NCI-H2081 treated with DMSO at 0.1 percent for 48 hours (cell line): ENCODE measurements around the gene TEKT5.
A peak's percentile ranks its signal among the peaks of the same experiment; 100 is the strongest.
"Not testable (repeated sequence)": the region's sequence is repeated elsewhere in the genome, so short reads cannot be mapped to it uniquely, and the experiment has no call there.

Source experiments
- DNase-seq: peaks from one replicate; lab custom pipeline; 2025; lab: John Stamatoyannopoulos, UW

Gene TEKT5

DNA sequence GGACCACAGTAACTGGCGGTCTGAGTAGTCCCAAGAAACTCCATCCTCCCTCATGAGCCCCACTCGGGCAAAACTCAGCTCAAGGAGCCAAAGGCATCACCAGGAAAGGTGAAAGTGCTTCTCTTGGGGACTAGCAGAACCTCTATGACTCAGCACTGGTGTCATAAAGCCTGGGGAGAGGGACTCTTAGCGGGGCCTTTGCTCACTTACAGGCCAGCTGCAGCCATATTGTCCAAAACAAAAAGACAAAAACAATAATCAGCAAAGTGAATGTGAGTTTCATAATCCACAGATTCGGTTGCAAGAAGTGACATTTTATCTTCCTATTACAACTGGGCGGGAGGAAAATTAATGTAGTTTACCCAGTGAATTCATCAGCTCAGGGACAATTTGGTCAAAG lies at the start of gene TEKT5:
TSS of gene TEKT5 (minus strand) at position 101 of the 400 bp plus-strand sequence. CDS start at position 44, 57 bp downstream.
- DNase-seq = no peak

DNA sequence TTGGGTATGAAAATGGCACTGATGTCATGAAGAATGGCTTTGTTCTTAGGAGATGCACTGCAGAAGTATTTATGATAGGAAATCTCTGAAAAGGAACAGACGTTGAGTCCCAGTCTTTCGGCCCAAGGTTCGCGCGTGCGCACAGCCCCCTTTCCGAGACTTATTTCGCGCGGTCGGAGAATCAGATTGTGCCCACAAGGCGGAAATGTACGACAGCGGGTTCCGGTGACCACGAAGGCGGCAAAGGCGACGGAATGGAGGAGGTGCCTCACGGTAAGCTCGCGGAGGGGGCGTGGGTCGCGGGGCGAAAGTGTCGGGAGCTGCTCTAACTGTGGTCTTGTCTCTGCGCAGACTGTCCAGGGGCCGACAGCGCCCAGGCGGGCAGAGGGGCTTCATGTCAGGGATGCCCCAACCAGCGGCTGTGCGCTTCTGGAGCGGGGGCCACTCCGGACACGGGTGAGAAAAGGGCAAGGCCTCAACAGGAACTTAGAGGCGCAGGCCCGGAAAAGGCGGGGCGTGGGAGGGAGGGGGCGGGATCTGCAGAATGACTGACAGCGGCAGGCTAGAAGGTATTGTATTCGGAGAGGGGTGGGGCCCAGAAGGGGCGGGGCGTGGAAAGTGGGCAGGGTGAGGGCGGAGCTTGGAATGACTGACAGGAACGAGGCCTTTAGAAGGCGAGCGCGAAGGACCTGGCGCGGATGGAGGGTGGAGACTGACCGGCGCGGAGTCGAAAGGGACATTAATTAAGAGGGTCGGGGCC lies 49.1 kb upstream of the TEKT5 start, which contains the start of gene NUBP1:
TSS of gene NUBP1 (plus strand) at position 233 of the 760 bp plus-strand sequence. CDS start at position 255, 22 bp downstream.
- DNase-seq = peak; percentile 64

DNA sequence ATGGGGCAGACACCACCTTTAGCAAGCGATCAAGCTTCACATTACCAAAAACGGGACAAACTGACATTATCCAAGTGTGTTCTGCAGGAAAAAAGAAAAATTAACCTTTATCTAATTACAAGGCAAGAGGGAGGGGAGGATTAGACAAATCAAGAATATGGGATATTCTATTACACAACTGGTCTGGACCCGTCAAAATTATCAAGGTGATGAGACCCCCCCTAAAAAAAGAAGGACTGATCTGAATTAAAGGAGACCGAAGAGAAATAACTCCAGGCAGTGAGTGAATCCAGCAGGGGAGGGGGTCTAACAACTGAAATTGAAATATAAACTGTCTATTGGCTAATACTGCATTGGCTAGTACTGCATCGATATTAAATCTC lies 48.5 kb upstream of the TEKT5 start:
- DNase-seq = no peak

DNA sequence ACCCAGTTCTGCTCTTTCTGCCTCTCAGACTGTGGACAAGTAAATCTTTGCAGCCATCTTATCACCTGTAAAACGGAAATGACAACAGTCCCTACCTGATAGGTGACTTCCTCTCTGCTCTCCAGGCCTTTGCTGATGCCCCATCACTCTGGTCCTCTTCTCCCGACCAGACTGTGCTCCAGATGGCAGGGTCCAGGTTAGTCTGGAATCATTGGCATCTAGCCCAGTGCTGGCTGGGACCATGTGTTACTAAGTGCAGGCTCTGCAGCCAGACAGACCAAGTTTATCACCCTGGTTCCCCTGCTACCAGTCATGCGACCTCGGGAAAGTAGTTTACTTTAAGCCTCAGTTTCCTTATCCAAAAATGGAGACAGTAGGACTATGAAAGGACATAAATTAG lies 47.1 kb upstream of the TEKT5 start:
- peak; percentile 1 for DNase-seq

DNA sequence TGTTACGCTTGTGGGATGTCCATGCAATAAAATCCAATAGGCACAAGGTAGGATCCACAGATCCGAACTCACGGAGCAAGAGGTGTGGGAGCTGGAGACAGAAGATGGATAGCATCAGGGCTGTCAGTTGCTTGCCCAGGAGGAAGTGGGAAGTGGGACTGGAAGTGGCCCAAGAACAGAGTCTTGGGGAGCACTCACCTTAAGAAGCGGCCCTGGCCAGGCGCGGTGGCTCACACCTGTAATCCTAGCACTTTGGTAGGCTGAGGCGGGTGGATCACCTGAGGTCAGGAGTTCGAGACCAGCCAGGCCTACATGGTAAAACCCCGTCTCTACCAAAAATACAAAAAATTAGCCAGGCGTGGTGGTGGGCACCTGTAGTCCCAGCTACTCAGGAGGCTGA lies 46.5 kb upstream of the TEKT5 start:
- not testable (repeated sequence) for DNase-seq

DNA sequence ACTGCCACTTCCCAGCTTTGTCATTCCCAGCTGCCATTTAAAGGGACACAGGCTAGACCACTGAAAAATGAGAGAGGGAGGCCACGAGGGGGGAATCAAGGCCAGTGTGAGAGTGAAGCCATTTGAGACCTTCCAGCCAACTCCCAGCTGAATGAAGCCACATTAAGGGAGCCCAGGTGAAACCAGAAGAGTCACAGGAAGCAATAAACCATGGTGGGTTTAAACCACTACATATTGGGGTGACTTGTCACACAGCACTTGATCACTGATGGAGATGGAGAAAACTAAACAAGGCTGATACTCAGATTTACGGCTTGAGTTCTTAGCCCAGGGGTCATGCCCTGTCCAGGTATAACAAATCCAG lies 46.1 kb upstream of the TEKT5 start:
- no peak for DNase-seq

DNA sequence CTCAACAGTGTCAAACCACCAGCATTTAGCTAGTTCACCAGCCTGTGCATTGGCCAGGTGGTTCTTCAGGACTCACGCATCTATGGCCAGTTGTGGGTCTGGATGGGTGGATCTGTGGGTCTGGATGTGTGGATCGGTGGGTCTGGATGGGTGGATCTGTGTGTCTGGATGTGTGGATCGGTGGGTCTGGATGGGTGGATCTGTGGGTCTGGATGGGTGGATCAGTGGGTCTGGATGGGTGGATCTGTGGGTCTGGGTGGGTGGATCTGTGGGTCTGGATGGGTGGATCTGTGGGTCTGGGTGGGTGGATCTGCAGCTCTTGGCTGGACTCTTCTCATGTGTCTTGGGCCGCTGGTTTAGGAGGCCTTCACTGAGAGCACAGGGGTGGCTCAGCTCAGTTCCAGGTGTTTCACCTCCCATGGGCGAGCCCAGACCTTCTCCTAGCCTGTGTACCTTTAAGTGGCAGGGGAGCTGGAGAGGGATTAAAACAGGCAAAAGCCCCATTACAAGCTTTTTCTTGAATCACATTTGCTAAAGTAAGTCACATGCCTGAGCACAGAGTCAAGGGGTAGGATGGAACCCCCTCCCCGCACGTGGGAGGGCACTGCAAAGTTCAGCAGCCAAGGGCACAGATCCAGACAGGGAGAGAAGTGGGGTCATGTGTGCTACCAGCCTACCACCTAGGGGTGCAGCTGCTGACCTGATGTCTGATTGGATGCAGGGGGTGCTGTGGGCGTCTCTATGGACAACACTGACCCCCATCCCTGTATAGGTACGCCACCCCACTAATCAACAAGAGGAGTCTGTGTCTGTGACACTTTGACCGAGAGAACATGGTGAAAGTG lies 45.5 kb upstream of the TEKT5 start:
- DNase-seq = no peak

DNA sequence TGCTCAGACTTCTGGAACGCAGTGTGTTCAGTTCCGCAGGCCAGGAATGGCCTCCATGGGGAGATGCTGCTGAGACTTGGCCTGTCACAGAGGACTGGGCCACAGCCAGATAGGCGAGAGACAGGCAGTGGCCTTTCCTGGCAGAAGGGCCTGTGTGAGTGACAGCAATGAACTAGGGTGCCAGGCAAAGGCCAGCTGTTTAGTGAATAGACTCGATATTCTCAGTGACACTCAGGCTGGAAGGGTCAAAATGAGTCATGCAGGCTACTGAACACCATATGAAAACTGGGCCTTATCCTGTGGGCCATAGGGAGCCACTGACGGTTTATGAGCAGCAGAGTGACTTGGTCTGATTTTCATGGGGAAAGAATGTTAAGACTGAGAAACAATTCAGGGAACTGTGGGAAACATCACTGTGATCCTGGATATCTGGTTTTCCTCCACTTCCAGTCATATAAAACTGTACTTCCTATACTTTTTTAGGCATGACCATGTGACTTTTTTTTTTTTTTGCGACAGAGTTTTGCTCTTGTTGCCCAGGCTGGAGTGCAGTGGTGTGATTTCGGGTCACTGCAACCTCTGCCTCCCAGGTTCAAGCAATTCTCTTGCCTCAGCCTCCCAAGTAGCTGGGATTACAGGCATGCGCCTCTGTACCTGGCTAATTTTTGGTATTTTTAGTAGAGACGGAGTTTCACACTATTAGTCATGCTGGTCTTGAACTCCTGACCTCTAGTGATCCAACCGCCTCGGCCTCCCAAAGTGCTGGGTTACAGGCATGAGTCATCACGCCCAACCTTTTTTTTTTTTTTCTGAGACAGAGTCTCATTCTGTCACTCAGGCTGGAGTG lies 43.7 kb upstream of the TEKT5 start:
- DNase-seq = no peak

DNA sequence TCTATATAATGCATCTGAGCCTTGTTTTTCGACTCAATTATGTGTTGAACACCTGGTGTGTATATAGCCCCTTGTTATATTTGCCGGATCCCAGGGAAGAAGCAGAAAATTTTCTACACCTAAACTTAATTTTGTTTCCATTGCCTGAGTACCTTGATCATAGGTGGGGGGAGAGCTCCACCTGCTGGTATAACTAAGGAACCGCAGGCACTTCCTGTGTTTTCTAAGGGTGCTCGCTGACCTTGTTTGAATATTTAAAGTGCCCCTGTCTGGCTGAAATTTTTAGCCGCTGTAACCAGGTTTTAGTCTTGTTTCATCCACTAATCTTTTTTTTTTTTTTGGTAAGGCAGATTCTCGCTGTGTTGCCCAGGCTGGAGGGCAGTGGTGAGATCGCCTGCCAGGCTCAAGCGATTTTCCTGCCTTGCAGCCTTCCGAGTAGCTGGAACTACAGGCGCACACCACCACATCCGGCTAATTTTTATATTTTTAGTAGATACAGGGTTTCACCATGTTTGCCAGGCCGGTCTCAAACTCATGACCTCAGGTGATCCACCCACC lies 42.4 kb upstream of the TEKT5 start:
- peak; percentile 15 for DNase-seq

DNA sequence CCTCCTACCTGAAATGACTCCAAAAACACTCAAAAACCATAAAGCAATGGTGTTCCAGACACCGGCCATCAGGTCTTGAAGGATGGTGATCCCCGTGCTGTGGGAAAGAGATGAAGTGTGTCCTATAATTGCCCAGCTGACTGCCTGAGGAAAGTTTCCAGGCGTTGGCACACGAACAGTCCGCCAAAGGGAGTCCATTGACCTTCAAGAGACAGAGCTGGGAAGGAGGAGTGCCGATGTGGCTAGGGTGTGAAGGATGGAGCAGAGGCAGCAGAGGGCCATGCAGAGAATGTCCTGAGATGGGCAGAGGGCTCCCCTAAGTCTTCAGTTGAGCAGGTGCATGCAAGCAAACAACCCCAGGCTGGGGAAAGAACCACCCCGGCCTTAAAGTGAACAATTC lies 37.1 kb upstream of the TEKT5 start:
- no peak for DNase-seq

DNA sequence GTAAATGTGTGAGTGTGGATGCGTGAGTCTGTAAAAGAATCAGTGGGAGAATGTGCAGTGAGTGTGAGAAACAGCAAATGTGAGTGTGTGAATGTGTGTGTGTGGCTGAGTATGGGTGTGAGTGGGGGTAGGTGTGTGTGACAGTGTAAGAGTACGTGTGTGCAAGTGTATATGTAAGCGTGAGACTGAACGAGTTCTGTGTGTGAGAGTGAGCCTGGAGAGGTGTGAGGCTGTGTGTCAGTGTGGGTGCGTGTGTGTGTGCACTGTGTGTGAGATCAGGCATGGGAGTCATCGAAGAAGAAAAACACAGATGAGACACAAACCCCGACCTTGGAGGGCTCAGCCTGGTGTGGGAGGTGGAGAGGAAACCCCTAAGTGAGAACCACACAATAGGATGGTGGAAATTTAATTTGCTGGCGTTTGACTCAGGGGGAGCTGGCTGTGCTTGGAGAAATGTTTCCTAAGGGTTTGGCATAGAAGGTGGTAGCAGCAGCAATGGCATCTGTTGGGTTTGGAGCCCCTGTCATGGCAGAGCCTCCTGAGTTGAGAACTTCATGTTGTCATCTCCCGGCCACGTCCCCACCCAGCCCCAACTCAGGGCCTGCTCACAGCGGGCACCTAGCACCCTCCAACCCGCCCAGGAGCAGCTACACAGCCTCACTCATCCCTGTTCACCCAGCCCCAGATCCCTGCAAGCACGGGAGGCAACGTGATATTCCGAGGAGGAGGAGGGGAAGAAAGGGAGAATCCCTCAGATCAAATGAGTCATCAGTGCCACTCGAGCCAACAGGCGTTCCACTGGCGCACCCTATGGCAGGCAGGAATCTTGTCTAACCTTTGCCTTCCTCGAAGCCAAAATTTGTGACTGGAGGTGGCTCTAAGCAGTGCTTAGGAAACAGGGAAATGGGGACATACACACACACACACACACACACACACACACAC lies 34.6 kb upstream of the TEKT5 start:
- DNase-seq = no peak

DNA sequence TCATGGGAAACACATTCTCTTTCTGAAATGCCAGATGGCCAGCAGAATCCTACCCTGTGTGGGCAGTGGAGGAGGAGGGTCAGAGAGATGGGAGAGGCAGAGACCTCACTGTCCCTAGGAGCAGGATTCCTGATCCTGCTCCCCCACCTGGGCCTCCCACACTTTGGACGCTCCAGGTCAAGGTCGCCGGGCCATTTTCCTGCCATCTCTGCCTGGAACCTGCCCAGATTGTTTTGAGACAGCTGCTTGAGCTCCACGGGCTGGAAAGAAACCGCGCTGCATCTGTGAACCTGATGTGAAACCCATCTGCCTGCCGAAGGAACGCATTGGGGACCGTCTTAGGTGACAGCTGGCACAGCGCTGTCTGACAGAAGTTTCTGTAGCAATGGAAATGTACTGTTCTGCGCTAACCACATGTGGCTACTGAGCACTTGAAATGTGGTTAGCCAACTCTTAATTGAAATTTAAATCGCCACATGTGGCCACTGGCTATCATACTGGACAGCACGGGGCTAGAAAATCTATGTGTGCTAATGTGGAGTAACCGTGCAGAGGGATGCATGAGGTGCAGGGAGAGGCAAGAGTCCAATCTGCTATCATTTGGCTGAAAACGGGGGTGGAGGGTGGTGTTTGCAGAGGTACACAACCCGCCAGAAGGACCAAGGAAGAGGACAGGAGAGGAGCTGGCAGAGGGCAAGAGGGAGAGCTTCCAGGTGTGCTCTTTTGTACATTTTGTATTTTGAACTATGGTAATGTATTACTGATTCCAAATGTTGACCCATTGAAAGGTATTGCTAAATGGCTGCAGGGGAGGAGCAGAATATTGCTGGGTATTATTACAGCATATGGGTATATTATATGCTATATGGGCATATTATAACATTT lies 33.5 kb upstream of the TEKT5 start:
- no peak for DNase-seq

DNA sequence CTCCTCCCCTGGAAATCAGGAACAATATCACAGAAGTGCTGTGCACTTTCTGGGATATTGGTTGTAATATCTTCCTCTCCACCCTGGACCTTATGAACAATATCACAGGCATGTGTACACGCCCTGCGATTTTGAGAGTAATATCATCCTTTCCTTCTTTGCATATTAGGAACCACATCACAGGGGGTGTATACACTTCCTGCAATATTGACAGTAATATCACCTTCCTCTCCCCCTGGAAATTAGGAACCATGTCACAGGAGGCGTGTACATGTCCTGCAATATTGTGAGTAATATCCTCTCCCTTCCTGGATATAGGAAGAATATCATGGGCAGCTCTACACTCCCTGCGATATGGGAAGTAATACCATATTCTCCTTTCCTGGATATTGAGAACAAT lies 14.2 kb upstream of the TEKT5 start:
- no peak for DNase-seq

DNA sequence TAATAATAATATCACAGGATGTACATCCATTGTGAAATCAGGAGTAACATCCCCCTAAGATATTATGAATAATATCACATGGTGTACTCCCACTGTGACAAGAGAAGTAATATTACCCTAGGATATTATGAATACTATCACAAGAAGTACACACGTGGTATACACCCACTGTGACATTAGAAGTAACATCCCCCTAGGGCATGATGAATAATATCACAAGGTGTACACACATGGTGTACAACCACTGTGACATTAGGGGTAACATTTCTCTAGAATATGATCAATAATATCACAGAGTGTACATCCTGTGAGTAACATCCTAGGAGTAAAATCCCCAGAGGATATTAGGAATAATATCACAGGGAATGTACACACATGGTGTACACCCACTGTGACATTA lies 5.0 kb upstream of the TEKT5 start:
- no peak for DNase-seq

DNA sequence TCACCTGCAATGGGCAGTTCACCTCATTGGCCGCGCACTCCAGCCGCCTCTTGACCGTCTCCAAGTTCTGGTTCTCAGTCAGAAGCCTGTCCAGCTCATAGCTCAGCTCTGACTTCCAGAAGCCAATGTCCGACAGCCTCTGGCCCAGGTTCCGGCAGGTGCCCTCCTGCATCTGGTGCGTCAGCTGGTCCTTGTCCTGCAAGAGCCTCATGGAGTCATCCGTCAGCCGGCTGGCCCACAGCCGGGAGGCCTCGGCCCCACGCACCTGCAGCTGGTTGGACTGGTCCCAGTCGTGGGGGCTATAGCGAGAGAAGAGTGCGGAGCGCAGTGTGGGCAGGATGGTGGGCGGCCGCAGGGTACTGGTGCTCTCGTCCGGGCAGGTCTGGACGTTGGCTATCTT lies 424 bp downstream of the TEKT5 start:
- DNase-seq = no peak

DNA sequence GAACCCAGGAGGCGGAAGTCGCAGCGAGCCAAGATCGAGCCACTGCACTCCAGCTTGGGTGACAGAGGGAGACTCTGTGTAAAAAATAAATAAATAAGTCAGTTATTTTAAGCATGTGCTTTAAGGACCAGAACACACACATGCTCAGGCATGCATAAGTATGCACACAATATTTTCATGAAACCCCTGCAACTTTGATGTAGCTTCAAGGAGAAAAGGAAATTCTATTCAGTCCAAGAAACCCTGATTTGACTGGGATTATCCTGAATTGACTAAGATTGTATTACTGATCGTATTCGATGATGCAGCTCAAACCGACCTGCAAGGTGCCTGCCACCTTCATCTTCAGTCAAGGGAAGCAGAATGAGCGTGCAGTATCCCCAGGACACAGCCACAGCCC lies 841 bp downstream of the TEKT5 start:
- no peak for DNase-seq

DNA sequence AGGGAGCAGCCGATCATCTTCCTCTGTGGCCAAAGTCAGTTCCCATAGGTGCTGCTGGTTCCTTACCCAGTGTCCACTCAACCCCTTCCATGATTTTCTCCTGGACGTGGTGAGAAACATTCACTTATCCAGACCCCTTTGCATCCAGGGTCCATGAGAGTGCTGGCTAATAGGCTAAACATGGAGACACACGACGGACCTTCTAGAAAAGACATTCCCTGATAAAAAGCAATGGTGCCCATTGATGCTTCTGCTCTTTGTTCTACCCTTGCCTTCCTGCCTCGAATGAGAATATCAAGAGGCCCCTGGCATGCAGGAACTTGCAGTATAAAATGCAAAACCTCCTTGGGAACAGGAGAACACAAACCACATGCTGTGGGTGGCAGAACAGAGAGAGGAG lies 2.3 kb downstream of the TEKT5 start:
- DNase-seq = no peak

DNA sequence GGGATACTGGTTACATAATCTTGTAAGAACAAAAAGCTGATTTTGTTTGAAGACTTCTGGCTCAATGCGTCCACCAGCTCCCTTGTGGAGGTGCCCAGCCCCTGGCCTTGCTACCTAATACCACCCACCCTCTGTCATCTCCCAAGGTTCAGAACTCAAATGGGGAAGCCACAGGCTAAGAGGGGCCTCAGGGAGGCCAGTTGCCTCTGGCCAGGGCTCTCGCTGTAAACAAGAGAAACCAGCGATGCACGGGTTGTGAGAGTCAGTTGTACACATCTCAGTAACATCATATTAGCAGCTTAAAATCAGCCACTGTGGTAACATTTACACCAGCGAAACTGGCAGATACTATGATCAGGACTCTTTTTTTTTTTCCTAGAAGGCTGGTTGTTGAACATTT lies 6.0 kb downstream of the TEKT5 start:
- no peak for DNase-seq

DNA sequence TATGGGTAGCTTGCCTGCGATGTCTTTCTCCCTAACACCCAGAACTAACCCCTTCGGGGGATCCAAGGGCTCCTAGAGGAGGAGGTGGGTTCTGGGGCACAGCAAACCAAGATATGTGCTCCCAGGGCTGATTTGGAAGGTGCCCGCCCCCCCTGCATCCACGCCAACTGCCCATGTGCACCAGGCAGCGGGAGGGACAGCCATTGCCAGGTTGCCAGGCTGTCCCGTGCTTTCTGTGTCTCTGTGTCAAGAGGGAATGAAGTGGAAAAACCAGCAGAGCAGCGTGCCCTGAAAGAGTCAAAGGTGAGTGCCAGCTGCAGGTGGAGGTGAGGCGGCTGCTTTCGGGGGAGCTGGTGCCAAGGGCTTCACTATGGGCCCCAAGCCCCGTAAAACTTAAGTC lies 6.4 kb downstream of the TEKT5 start:
- no peak for DNase-seq

DNA sequence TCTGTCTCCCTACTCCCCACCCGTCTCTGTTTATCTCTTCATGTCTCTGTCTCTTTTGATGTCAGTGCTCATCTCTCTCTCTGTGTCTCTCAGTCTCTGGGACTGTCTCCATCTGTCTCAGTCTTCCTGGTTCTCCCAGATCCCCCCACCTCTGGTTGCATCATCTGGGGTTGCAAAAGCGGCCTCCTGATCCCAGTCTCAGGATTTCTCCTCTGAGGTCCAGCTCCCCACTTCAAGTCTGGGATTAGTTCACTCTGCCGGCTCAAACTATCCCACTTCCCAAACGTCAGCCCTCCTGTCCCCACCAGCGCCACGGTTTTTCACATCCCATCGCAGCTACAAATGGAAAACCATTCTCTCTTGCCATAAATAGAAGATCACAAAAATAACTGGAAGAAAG lies 9.0 kb downstream of the TEKT5 start:
- no peak for DNase-seq
